ENCODE data around the gene CHGA.

CHGA gene

DNA sequence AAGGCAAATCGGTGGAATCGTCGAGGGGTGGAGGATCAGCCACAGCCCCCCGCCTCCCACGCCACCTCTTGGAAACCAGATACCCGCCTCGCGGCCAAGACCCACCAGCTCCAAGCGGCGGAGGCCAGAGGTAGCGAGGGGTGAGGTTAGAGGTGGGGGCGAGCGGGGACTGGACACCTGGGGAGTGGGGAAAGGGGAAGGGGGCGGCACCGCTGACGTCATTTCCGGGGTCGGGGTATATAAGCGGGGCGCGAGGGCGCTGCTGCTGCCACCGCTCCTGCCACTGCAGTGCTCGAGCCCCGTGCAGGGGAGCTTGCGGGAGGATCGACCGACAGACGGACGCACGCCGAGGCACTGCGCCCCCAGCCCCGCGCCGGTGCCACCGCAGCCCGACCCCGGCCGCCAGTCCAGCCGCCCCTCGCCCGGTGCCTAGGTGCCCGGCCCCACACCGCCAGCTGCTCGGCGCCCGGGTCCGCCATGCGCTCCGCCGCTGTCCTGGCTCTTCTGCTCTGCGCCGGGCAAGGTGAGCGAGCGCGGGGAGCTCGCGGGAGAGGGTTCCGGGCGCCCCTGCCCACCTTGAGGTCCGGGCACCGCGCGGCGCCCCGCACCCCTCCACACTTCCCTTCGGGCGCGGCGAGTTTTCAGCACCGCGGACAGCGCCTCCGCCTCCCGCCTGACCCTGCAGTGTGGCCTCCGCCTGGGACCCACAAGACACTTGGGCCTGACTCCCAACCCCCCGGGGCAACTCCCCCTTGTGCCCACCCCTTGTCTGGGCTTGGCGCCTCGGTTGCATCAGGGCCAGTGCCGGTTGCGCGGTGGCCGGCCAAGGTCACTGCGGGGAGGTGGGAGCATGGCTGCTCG, at the start of gene CHGA:
Gene CHGA (plus strand): TSS at position 268 of the 861 bp plus-strand sequence. CDS start 210 bp downstream, at position 478.
- DNase-seq: peak; percentile 49

DNA sequence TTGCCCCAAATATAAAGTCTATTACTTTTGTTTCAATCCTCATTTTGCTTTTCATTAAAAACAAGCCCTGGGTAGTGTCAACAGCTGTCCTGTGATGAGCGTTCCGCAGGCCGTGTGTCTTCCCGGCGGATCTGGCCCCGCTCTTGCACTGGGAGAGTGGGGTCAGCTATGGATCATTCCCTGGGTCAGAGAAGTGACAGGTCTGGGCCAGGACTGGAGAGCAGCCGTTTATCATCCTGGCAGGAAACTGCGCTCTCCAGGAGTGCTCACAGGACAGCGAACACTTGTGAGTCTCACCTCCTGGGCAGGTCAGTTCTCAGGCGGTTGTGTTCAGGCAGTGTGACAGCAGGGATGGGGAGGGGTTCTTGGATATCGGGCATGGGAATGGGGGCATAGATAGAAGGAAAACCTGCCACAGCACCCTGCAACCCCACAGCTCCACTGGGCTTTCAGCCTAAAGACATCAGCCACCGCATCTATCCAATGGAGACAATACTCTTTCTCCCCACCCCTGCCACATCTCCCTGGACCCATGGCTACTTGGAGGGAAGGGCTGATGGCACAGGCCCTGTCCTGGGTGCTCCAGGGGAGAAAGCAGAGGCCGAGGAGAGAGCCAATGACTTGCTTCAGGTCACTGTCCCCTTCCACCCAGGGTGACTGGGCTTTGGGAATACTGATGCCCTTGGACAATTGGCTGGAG, 47.8 kb upstream of the CHGA start:
- no peak for DNase-seq

DNA sequence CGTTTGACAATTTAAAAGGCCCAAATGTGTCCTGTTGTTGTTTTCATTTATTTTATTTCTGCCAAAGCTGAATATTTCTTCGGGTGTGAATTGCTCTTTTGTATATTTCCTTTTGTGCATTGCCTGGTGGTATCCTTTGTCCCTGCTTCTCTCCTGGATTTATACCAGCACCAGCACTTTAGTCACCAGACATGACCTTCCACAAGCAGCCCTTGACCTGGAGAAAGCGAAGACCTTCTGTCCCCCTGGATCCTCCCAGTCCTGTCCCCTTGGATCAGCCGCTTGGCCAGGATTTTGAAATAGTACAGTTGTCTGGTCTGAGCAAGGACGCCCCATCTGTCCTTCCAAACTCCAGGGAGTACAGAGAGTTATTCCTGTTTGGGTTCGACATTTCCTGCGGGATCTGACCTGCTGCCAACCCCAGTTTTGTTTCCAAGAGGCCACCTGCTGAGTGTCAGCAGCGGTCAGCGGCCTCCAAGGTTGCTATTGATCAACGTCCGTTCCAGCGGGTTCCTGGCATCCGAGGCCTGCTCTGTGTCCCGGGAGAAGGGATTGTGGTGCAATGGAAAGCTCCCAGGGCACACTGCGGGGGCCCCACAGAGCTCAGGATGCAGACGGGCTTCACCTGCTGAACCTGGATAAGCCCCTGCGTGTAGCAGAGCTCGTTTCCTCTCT, 45.1 kb upstream of the CHGA start:
- DNase-seq: no peak

- no peak for DNase-seq
These were observed 42.6 kb upstream of the CHGA start for GRCh38 chr14:92880351-92880750.

DNA sequence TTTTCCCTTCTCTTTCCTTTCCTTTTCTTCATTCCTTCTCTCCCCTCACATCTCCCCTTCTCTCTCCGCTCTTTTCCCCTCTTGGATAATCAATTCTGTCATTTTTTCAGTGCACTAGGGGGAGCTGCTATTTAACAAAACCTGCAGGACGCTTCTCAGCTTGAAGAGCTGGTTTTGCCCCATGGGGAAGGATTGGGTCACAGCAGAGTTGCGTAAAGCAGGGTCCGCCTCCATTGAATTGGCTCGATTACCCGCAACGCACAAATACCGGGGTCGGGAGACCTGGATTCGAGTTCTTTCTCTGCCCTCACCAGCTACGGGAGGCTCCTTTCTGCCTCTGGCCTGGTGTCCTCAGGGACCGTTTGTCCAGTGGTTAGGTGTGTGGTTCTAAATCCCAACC, 42.1 kb upstream of the CHGA start:
- DNase-seq: no peak

DNA sequence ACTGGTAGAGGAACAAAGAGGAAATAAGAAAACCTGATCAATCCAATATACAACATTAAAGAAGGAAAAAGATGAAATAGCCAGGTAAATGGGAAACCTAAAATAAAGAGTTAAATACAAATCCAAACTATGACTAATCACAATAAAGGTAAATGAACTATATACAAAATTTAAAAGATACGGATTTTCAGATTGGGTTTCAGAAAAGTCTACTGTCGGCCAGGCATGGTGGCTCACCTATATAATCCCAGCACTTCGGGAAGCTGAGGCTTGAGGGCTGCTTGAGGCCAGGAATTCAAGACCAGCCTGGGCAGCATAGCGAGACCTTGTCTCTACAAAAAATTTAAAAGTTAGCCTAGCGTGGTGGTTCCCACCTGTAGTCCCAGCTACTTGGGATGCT, 39.9 kb upstream of the CHGA start:
- no peak for DNase-seq

DNA sequence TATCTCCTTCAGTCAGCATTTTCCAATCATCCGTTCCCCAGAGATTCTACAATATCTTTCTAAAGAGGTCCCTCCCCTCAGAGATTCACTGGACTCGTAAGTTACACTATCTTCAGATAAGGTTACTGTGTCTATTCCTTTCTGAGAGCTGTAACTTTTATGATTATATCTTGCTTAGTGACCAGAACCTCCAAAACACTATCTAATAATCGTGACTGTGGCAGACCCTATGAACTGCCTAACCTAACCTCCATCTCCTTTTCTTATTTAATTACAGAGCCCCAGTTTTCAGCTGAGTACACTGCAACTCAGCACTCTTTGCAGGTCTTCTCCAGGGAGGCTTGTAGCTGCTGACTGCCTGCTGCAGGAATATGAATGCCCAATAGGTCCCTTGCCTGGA, 38.5 kb upstream of the CHGA start:
- DNase-seq: no peak

GRCh38 chr14:92885279-92886061, 37.5 kb upstream of the CHGA start:
- no peak for DNase-seq

DNA sequence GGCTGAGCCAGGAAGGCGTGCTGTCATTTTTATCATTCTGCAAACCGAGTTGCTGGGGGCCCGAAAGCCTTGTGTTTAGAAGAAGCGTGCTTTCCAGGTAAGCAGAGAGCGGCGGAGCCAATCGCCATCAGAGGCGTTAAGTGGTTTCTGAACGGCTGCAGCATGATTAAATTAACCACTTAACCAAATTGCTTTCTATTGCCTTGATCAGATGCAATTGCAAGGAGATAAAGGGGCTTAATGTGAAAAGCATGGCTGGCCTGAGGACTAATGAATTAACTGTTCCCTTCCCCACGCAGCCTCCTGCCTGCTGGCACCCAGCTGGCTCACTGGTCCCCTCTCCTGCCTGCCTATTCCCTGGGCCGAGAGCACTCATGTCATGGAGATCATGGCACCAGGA, 36.6 kb upstream of the CHGA start:
- no peak for DNase-seq

- DNase-seq: no peak
These were observed 35.8 kb upstream of the CHGA start for GRCh38 chr14:92887157-92887556.

DNA sequence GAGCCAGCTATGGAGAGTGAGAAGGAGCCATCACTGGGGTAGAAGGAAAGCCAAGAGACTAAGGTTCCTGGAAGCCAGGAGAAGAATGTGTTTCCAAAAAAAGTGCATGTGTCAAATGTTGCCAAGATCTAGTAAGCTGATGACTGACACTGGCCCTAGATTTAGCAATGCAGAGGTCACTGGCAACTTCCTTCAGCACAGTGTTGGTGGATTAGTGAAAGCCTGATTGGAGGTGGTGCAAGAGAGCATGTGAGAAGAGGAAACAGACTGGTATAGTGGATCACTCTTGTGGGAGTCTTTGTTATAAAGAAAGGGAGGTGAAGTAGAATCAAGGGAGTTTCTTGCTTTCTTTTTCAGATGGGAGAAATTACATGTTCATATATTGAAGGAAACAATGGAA, 34.1 kb upstream of the CHGA start:
- no peak for DNase-seq

DNA sequence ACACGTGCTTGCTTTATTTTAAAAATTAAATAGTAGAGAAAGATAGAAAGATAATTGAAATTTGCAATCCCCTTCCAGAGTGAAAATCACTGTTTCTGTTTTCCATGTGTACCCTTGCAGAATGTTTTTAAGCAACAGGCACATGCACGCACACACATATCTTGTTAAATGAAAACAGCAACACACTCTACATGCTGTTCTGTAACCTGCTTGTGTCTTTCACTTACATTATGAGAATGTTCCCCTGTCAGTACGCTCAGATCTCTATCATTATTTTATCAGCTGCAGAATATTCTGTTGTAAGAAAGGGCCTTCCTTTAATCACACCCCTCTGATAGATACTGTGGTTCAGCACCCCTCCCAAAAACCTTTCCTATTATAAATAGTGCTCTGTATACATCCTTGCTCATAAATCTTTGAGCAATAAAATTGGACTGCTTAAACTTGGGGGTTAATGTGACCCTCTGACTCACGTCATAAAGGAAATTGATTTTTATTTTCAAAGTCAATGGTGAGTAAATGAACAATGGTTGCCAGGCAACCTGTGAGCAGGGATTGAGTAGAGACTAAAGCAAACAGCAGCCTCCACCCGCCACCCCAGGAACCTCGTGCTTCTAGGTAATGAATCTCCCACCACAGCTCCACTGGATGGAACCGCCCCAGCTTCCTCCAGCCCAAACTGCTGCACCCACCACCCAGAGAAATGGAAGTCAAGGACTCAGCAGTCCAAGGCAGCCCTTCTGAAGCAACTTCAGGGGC, 31.9 kb upstream of the CHGA start:
- no peak for DNase-seq

- no peak for DNase-seq
These were observed 30.4 kb upstream of the CHGA start for GRCh38 chr14:92892589-92892988.

DNA sequence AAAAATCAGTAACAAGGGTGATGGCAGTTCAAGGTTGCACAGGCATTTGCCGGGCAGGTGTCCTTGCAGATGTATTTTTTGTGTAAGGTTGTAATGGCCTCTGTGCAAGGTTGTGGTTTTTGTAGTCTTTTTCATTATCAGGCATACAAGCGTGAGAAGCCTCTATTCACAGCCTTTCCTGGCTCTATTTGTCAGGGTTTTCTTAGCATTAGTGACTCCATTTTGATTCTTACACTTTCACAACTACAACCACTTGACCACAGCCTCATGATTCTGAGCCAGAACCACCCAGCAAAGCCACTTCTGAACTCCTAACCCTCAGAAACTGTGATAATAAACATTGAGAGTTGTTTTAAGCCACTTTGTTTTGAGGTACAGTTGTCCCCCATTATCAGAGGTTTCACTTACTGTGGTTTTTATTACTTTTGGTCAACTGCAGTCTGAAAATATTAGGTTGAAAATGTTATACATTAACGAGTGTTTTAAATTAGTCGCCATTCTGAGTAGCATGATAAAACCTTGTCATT, 27.5 kb upstream of the CHGA start:
- no peak for DNase-seq

DNA sequence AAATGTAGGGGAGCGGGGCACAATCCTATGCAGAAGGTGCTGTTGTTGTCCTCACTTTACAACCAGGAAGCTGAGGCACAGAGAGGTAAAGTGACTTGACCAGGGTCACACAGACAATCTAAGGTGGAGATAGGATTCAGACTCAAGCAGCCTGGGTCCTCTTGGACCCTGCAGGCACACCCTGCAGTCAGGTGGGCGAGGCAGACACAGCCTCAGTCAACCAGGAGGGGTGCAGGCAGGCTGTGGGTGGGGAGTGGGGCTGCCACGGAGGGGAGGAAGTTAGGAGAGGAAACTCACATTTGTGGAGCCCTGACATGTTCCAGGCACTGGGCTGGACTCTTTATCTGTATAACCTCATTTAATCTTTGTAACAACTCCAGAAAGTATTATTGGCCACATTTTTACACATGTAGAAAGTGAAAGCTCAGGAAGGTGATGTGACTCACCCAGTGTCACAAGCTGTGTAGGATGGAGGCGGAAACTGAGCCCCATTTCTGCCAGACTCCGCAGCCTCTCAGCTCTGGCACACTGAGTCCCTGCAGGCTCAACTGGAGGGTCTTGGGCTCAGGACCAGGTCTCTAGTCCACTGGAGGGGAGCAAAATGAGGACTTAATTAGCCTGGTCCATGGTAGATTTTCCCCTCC, 24.9 kb upstream of the CHGA start:
- peak; percentile 48 for DNase-seq

GRCh38 chr14:92898566-92899131, 24.3 kb upstream of the CHGA start:
- DNase-seq: peak; percentile 4

GRCh38 chr14:92900660-92901059, 22.3 kb upstream of the CHGA start:
- no peak for DNase-seq

DNA sequence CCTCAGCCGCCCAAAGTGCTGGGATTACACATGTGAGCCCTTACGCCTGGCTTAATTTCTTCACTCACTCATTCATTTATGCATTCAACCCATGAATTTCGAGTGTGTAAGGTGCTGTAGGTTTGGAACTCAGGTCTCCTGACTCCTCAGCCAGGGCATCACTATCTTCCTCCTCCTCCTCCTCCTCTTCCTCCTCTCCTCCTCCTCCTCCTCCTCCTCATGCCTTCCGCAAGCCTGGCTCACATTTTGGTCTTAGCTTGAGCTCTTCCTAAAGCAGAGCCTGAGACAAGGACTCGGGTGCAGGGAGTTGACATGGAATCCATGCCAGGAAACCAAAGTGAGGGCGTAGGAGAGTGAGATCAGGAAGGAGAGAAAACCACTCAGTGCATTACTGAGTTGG, 20.8 kb upstream of the CHGA start:
- no peak for DNase-seq

GRCh38 chr14:92902726-92903125, 20.2 kb upstream of the CHGA start:
- DNase-seq: no peak

- peak; percentile 6 for DNase-seq
These were observed 19.6 kb upstream of the CHGA start for GRCh38 chr14:92903359-92903758.

- no peak for DNase-seq
These were observed 17.3 kb upstream of the CHGA start for GRCh38 chr14:92905667-92906066.
